ENCODE measurements around the gene PRR15L.

PRR15L gene

GRCh38 chr17:47907932-47908562, 49.6 kb downstream of the PRR15L start:
- Histone ChIP-seq H3K27ac (ENCODE audit: poor library complexity, severe bottlenecking) (no peak overlapping the region), H3K4me3 (ENCODE audit: severe bottlenecking) (no peak overlapping the region), H3K4me1 (ENCODE audit: insufficient read depth, poor library complexity, severe bottlenecking) (peaks cover 13% of the 10 kb centered on the region), H3K9me3 (ENCODE audit: severe bottlenecking) (no peaks in the 10 kb centered on the region), H3K36me3 (ENCODE audit: low read depth) (0 out of 2 replicates have a peak, but pooled peaks cover 4% of the 10 kb centered on the region), H3K27me3 (ENCODE audit: insufficient read depth, poor library complexity, severe bottlenecking) (no peaks in the 10 kb centered on the region)
- ATAC-seq (ENCODE audit: low read depth) (no peak), DNase-seq (ENCODE audit: low spot score) (no peak)
- TF ChIP-seq CTCF (IDR thresholded peaks at IDR 0.05; ENCODE audit: poor library complexity, severe bottlenecking) = no peak

GRCh38 chr17:47906443-47906842, 51.2 kb downstream of the PRR15L start:
- no peak for ATAC-seq (ENCODE audit: low read depth)
- no peak overlapping the region for H3K4me3 ChIP-seq (ENCODE audit: severe bottlenecking)
- no peaks in the 10 kb centered on the region for H3K9me3 ChIP-seq (ENCODE audit: severe bottlenecking)
- DNase-seq (ENCODE audit: low spot score) = no peak
- peaks cover 13% of the 10 kb centered on the region for H3K4me1 ChIP-seq (ENCODE audit: insufficient read depth, poor library complexity, severe bottlenecking)
- H3K36me3 ChIP-seq (ENCODE audit: low read depth) = 0 out of 2 replicates have a peak, but pooled peaks cover 4% of the 10 kb centered on the region
- TF ChIP-seq CTCF (IDR thresholded peaks at IDR 0.05; ENCODE audit: poor library complexity, severe bottlenecking) = no peak
- no peak overlapping the region for H3K27ac ChIP-seq (ENCODE audit: poor library complexity, severe bottlenecking)
- no peaks in the 10 kb centered on the region for H3K27me3 ChIP-seq (ENCODE audit: insufficient read depth, poor library complexity, severe bottlenecking)

- no peak overlapping the region for H3K4me3 ChIP-seq (ENCODE audit: severe bottlenecking)
- H3K4me1 ChIP-seq (ENCODE audit: insufficient read depth, poor library complexity, severe bottlenecking) = peaks cover 13% of the 10 kb centered on the region
Measured at GRCh38 chr17:47905221-47905733, 52.4 kb downstream of the PRR15L start.

GRCh38 chr17:47902039-47902744, 55.5 kb downstream of the PRR15L start:
- DNase-seq (ENCODE audit: low spot score) = no peak
- no peak for ATAC-seq (ENCODE audit: low read depth)
- peaks cover 13% of the 10 kb centered on the region; the same call in 1 of the 2 replicates for H3K36me3 ChIP-seq (ENCODE audit: low read depth)

More at GRCh38 chr17:47905221-47905733, 52.4 kb downstream of the PRR15L start:
- no peaks in the 10 kb centered on the region for H3K27me3 ChIP-seq (ENCODE audit: insufficient read depth, poor library complexity, severe bottlenecking)
- H3K36me3 ChIP-seq (ENCODE audit: low read depth) = 0 out of 2 replicates have a peak, but pooled peaks cover 4% of the 10 kb centered on the region
- no peaks in the 10 kb centered on the region for H3K9me3 ChIP-seq (ENCODE audit: severe bottlenecking)
- TF ChIP-seq CTCF (IDR thresholded peaks at IDR 0.05; ENCODE audit: poor library complexity, severe bottlenecking) = no peak
- H3K27ac ChIP-seq (ENCODE audit: poor library complexity, severe bottlenecking) = peak overlapping the region; percentile 44
- ATAC-seq (ENCODE audit: low read depth) = peak; percentile 79
- DNase-seq (ENCODE audit: low spot score) = no peak

More at GRCh38 chr17:47902039-47902744, 55.5 kb downstream of the PRR15L start:
- Histone ChIP-seq H3K9me3 (ENCODE audit: severe bottlenecking) (no peaks in the 10 kb centered on the region), H3K27me3 (ENCODE audit: insufficient read depth, poor library complexity, severe bottlenecking) (no peaks in the 10 kb centered on the region), H3K4me3 (ENCODE audit: severe bottlenecking) (no peak overlapping the region), H3K27ac (ENCODE audit: poor library complexity, severe bottlenecking) (no peak overlapping the region), H3K4me1 (ENCODE audit: insufficient read depth, poor library complexity, severe bottlenecking) (peaks cover 15% of the 10 kb centered on the region)
- no peak for TF ChIP-seq CTCF (IDR thresholded peaks at IDR 0.05; ENCODE audit: poor library complexity, severe bottlenecking)
